GM23338 (cell line): ENCODE results near the gene CTSG.

Source experiments
- CTCF ChIP-seq, 2 experiments: fragments of 200-600 bp in 1 of 2; sonication (generic) in 1 of 2; conservative IDR thresholded peaks; 2 replicates each; pipeline versions ENCODE4 v1.5.1 to v1.6.1; 2016 to 2017; ENCODE audit warnings: antibody characterized with exemption in 2 of 2, low read depth in 2 of 2, mild to moderate bottlenecking in 2 of 2, moderate library complexity in 1 of 2
- EZH2 ChIP-seq: fragments of 200-600 bp; sonication (generic); IDR thresholded peaks from one replicate; pipeline ENCODE4 v1.8.0; 2017; ENCODE audit warnings: antibody characterized with exemption, mild to moderate bottlenecking, low read depth; ENCODE audit not compliant: unreplicated experiment
- POLR2AphosphoS5 ChIP-seq: IDR thresholded peaks from 2 replicates; pipeline ENCODE4 v1.6.1; 2016; ENCODE audit warnings: antibody characterized with exemption, low read depth

- TF ChIP-seq CTCF (conservative IDR thresholded peaks at IDR 0.05; ENCODE audit: low read depth in 2 of 2) (no peak), EZH2 (no peak), POLR2AphosphoS5 (no peak)
These were observed 33.8 kb upstream of the CTSG start, which contains the start of gene GZMH for GRCh38 chr14:24609655-24610344.
